Stomach smooth muscle (tissue), 2 donors: ENCODE data around the gene MYDGF.
A peak's percentile ranks its signal among the peaks of the same experiment; 100 is the strongest.

Source experiments
- H3K27ac ChIP-seq: one replicate; pipeline ENCODE4 v1.7.0; 2013; ENCODE audit warnings: mild to moderate bottlenecking, low read length, inconsistent platforms
- H3K27me3 ChIP-seq, 2 donors: one replicate each; pipeline ENCODE4 v1.7.0; 2013; ENCODE audit warnings: low read length in 2 of 2; ENCODE audit not compliant: insufficient read depth in 2 of 2, control insufficient read depth in 1 of 2
- H3K36me3 ChIP-seq, 2 donors: one replicate each; pipeline ENCODE4 v1.7.0; 2013; ENCODE audit warnings: low read length in 2 of 2; ENCODE audit not compliant: control insufficient read depth in 2 of 2, insufficient read depth in 2 of 2
- H3K4me1 ChIP-seq: one replicate; pipeline ENCODE4 v1.7.0; 2013; ENCODE audit warnings: low read length; ENCODE audit not compliant: control insufficient read depth, insufficient read depth
- H3K4me3 ChIP-seq, 2 donors: one replicate each; pipeline ENCODE4 v1.7.0; 2013; ENCODE audit warnings: low read length in 2 of 2
- H3K9ac ChIP-seq, 2 donors: one replicate each; pipeline ENCODE4 v1.7.0; 2013; ENCODE audit warnings: low read length in 2 of 2, mild to moderate bottlenecking in 1 of 2
- H3K9me3 ChIP-seq, 2 donors: one replicate each; pipeline ENCODE4 v1.7.0; 2013; ENCODE audit warnings: low read length in 2 of 2; ENCODE audit not compliant: control insufficient read depth in 2 of 2
- donor health status: healthy.
- donor health status: Pancreatic carcinoma.

The MYDGF gene

DNA sequence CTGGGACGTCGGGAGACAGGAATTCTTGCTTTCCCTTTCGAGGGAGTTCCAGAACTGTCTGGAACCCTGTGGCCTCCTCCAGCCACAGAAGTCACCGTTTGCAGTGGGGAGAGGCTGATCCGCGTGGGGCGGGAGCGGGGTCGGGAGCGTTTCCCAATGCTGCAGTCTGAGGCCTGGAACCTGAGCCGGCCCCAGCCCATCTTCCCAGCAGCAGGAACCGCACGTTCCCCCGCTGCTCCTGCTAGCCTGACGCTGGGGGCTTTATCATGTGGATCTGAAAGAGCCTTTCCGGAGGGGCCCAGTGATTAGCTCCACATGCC is 40.1 kb upstream of the MYDGF start:
- H3K27me3 ChIP-seq = no peaks in the 10 kb centered on the region
- H3K36me3 ChIP-seq = peaks cover 12 to 41% of the 10 kb centered on the region in 2 donors
- H3K4me3 ChIP-seq = no peak overlapping the region
- H3K4me1 ChIP-seq = peaks cover 31% of the 10 kb centered on the region
- no peaks in the 10 kb centered on the region for H3K9me3 ChIP-seq
- no peak overlapping the region for H3K9ac ChIP-seq
- H3K27ac ChIP-seq = no peak overlapping the region

GRCh38 chr19:4709440-4710280 is 39.5 kb upstream of the MYDGF start:
- Histone ChIP-seq H3K4me1 (peaks cover 31% of the 10 kb centered on the region), H3K9me3 (no peaks in the 10 kb centered on the region), H3K36me3 (peaks cover 15 to 41% of the 10 kb centered on the region in 2 donors), H3K4me3 (no peak overlapping the region), H3K27me3 (no peaks in the 10 kb centered on the region), H3K27ac (no peak overlapping the region), H3K9ac (no peak overlapping the region)

GRCh38 chr19:4707956-4708650 is 38.0 kb upstream of the MYDGF start:
- Histone ChIP-seq H3K9me3 (no peaks in the 10 kb centered on the region), H3K36me3 (peaks cover 25 to 44% of the 10 kb centered on the region in 2 donors), H3K4me3 (no peak overlapping the region), H3K9ac (peak overlapping the region in 1 of 2 donors; percentile 36), H3K27me3 (no peaks in the 10 kb centered on the region), H3K4me1 (peaks cover 25% of the 10 kb centered on the region), H3K27ac (peak overlapping the region; percentile 24)

DNA sequence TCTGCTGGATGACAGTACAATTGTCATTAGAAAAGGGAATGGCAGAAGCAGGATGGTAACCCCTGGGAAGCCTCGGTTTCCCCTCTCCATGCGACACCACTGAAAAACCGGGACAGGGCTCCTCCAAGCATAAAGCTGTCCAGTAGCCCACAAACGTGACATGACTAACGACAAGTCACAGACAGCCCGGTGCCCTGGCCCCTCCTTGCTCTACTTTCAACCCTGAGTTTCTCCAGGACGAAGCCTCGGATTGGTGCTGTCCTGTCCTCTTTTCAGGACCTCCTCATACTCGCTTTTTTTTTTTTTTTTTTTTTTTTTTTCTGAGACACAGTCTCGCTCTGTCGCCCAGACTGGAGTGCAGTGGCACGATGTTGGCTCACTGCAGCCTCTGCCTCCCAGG is 37.2 kb upstream of the MYDGF start:
- H3K27ac ChIP-seq = peak overlapping the region; percentile 24
- H3K4me3 ChIP-seq = no peak overlapping the region
- H3K4me1 ChIP-seq = peaks cover 22% of the 10 kb centered on the region
- H3K27me3 ChIP-seq = no peaks in the 10 kb centered on the region
- no peaks in the 10 kb centered on the region for H3K9me3 ChIP-seq
- H3K9ac ChIP-seq = no peak overlapping the region
- peaks cover 31 to 43% of the 10 kb centered on the region in 2 donors for H3K36me3 ChIP-seq

DNA sequence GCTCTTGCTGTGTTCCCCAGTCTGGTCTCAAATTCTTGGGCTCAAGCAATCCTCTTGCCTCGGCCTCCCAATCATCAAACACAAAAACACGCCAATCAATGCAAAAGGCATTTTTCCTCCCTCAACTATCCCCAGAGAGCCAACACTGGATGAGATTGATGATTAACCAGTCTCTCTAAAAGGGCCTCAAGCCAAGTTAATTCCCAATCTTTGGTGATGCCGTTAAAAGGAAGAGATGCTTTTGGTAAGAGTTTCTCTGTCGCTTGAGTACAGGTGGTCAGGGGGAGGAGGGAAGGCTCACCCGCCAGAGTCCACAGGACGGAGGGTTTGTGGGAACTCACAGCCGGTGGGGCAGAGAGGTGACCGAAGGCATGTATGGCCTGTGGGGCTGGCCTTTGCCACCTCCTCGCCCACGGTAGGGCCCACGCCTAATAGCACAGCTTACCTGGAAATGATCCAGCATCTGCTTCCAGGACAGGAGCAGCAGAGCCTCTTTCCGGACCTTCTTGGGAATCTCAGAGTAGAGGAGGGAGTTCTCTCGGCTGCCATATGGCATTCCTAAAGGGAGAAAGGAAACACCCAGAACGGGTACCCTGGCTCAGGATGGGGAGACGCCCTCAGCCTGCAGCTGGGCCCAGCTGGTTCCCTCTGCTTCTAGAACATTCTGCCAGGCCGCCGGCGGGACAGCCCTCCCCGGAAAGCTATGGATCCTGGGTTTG is 35.4 kb upstream of the MYDGF start:
- no peak overlapping the region for H3K27ac ChIP-seq
- H3K36me3 ChIP-seq = peaks cover 33 to 47% of the 10 kb centered on the region in 2 donors
- no peak overlapping the region for H3K4me3 ChIP-seq
- H3K9me3 ChIP-seq = no peaks in the 10 kb centered on the region
- H3K27me3 ChIP-seq = no peaks in the 10 kb centered on the region
- H3K4me1 ChIP-seq = peaks cover 22% of the 10 kb centered on the region
- no peak overlapping the region for H3K9ac ChIP-seq

GRCh38 chr19:4704317-4704673 is 34.2 kb upstream of the MYDGF start:
- Histone ChIP-seq H3K36me3 (peaks cover 30 to 52% of the 10 kb centered on the region in 2 donors), H3K4me3 (no peak overlapping the region), H3K27ac (no peak overlapping the region), H3K4me1 (peaks cover 18% of the 10 kb centered on the region), H3K9ac (no peak overlapping the region), H3K9me3 (no peaks in the 10 kb centered on the region), H3K27me3 (no peaks in the 10 kb centered on the region)

- peaks cover 30 to 54% of the 10 kb centered on the region in 2 donors for H3K36me3 ChIP-seq
- H3K9ac ChIP-seq = no peak overlapping the region
- H3K4me3 ChIP-seq = no peak overlapping the region
- H3K9me3 ChIP-seq = no peaks in the 10 kb centered on the region
- peaks cover 17% of the 10 kb centered on the region for H3K4me1 ChIP-seq
- no peaks in the 10 kb centered on the region for H3K27me3 ChIP-seq
- no peak overlapping the region for H3K27ac ChIP-seq
These were observed 33.7 kb upstream of the MYDGF start for GRCh38 chr19:4703671-4704316.

- Histone ChIP-seq H3K4me1 (peaks cover 12% of the 10 kb centered on the region), H3K36me3 (peaks cover 36 to 57% of the 10 kb centered on the region in 2 donors), H3K27me3 (no peaks in the 10 kb centered on the region), H3K9me3 (no peaks in the 10 kb centered on the region), H3K9ac (no peak overlapping the region), H3K4me3 (no peak overlapping the region), H3K27ac (no peak overlapping the region)
These were observed 32.6 kb upstream of the MYDGF start for GRCh38 chr19:4702764-4703163.

DNA sequence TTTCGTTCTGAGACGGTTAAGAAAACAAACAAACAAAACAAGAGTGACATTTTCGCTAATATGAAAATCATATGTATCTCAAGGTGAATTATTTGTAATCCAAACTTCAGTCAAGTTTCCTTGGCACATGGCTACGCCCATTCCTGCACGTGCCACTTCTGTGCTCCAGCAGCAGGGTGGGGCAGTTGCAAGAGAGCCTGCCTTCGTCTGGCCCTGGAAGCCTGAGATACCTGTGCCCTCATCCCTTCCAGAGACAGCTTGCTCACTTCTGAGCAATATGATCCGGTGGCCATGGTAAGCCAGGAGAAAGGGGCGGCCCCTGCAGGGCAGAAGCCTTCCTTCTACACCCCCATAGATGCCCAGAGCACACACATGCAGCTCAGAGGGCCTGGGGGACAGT is 31.4 kb upstream of the MYDGF start:
- Histone ChIP-seq H3K36me3 (peaks cover 49 to 67% of the 10 kb centered on the region in 2 donors), H3K27ac (no peak overlapping the region), H3K9ac (no peak overlapping the region), H3K4me3 (no peak overlapping the region), H3K4me1 (peaks cover 3% of the 10 kb centered on the region), H3K9me3 (no peaks in the 10 kb centered on the region), H3K27me3 (no peaks in the 10 kb centered on the region)

GRCh38 chr19:4700693-4700970 is 30.5 kb upstream of the MYDGF start:
- no peaks in the 10 kb centered on the region for H3K27me3 ChIP-seq
- H3K27ac ChIP-seq = no peak overlapping the region
- H3K36me3 ChIP-seq = peaks cover 49 to 68% of the 10 kb centered on the region in 2 donors
- H3K9ac ChIP-seq = no peak overlapping the region
- H3K4me3 ChIP-seq = no peak overlapping the region
- no peaks in the 10 kb centered on the region for H3K9me3 ChIP-seq
- peaks cover 2% of the 10 kb centered on the region for H3K4me1 ChIP-seq
